ENCODE measurements around the gene COG8.

GRCh38 chr16:69350536-69351133 is 11.3 kb upstream of the COG8 start:
- TF ChIP-seq GABPA (IDR thresholded peaks at IDR 0.05; ENCODE audit: borderline replicate concordance, insufficient read depth, low read length) (no peak), TBP (IDR thresholded peaks at IDR 0.05; ENCODE audit: low read depth, low read length) (no peak), TCF12 (IDR thresholded peaks at IDR 0.05; ENCODE audit: low read depth, low read length) (no peak), CTCF (IDR thresholded peaks at IDR 0.05; ENCODE audit: control extremely low read depth in 1 of 3, insufficient read depth in 1 of 3, low read depth in 1 of 3, low read length in 3 of 3) (no peak), USF2 (IDR thresholded peaks at IDR 0.05; ENCODE audit: low read length) (no peak), SIX5 (IDR thresholded peaks at IDR 0.05; ENCODE audit: low read depth, low read length) (no peak), CEBPB (IDR thresholded peaks at IDR 0.05; ENCODE audit: low read depth, low read length) (no peak), BACH1 (IDR thresholded peaks at IDR 0.05; ENCODE audit: low read length) (no peak), RXRA (IDR thresholded peaks at IDR 0.05; ENCODE audit: insufficient read depth, low read depth, low read length) (no peak)
